Measurements from ENCODE around the gene OR2G3. TPM values are rescaled to one million over a fixed set of nuclear protein-coding genes. Genes with fewer than 3 reads are reported as not detected.

OR2G3 gene
- not detected for total RNA-seq

DNA sequence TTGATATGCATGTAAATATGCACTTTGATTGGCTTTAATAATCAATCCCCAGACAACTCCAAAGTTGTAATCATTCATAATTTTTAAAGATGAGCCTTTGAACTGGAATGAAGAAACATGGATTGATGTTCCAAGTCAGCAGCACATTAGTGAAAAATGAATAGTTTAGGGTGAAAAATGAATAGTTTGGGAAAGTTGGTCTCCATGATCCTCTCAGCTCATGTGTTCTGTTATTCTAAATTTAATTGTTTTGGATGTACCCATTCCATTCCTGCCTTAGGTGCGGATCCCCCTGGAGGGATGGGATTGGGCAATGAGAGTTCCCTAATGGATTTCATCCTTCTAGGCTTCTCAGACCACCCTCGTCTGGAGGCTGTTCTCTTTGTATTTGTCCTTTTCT is at the start of gene OR2G3:
Gene OR2G3, plus strand, starts transcription at position 301 of the 400 bp plus-strand sequence. Its CDS starts 0 bp downstream, at position 301.

DNA sequence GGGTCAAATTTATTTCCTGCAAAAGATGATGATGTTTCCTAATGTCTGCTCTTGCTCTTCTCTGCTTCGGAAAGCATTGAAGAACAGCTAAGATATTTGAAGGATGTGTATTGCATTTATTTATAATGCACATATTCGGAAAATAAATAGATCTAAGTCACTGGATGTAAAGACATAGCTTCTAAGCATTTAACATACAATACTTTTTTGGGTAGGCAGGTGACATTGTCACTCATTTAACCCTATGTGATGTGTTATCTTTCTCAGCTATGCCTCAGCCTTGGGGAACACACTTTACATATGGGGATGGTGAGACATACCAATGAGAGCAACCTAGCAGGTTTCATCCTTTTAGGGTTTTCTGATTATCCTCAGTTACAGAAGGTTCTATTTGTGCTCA is 17.3 kb upstream of the OR2G3 start, which contains the start of gene OR2G2:
Gene OR2G2, plus strand, starts transcription at position 301 of the 400 bp plus-strand sequence. Its CDS starts 0 bp downstream, at position 301.

Small RNA genes lying within 50 kb of the gene (small RNA-seq; reads per million reads assigned to genes)
- gene RF00026: not detected

Other genes starting within 250 kb of the OR2G3 start
- 1.8 TPM for gene NLRP3, start 189.4 kb upstream of the OR2G3 start, total RNA-seq
- gene OR2B11, start 147.5 kb upstream of the OR2G3 start, total RNA-seq: not detected
- gene OR2C3, start 69.1 kb upstream of the OR2G3 start, total RNA-seq: 0.23 TPM
- 0.69 TPM for gene GCSAML, start 56.5 kb upstream of the OR2G3 start, total RNA-seq
- not detected for gene OR2G2, start 17.2 kb upstream of the OR2G3 start, total RNA-seq
- not detected for gene OR13G1, start 74.2 kb downstream of the OR2G3 start, total RNA-seq
- gene OR6F1, start 111.1 kb downstream of the OR2G3 start, total RNA-seq: not detected
- not detected for gene OR14K1, start 133.0 kb downstream of the OR2G3 start, total RNA-seq
- not detected for gene OR14A2, start 142.6 kb downstream of the OR2G3 start, total RNA-seq
- gene OR1C1, start 155.0 kb downstream of the OR2G3 start, total RNA-seq: not detected
- not detected for gene OR14A16, start 218.5 kb downstream of the OR2G3 start, total RNA-seq
- not detected for gene OR11L1, start 236.3 kb downstream of the OR2G3 start, total RNA-seq